GM23338 (cell line): ENCODE measurements around the gene HCN1.

Experiments
- CREB1 ChIP-seq: fragments of 250-450 bp; sonication (Bioruptor Pico); IDR thresholded peaks from 2 replicates; pipeline ENCODE4 v1.5.0; 2020; ENCODE audit warnings: low read depth, mild to moderate bottlenecking, moderate library complexity
- CTCF ChIP-seq, 2 experiments: fragments of 200-600 bp in 1 of 2; sonication (generic) in 1 of 2; conservative IDR thresholded peaks; 2 replicates each; pipeline versions ENCODE4 v1.5.1 to v1.6.1; 2016 to 2017; ENCODE audit warnings: antibody characterized with exemption in 2 of 2, low read depth in 2 of 2, mild to moderate bottlenecking in 2 of 2, moderate library complexity in 1 of 2
- ETS1 ChIP-seq: IDR thresholded peaks from 2 replicates; pipeline ENCODE4 v1.6.1; 2016; ENCODE audit warnings: antibody characterized with exemption
- EZH2 ChIP-seq: fragments of 200-600 bp; sonication (generic); IDR thresholded peaks from one replicate; pipeline ENCODE4 v1.8.0; 2017; ENCODE audit warnings: antibody characterized with exemption, mild to moderate bottlenecking, low read depth; ENCODE audit not compliant: unreplicated experiment
- JUNB ChIP-seq: IDR thresholded peaks from one replicate; pipeline ENCODE4 v1.6.1; 2016; ENCODE audit warnings: antibody characterized with exemption; ENCODE audit not compliant: unreplicated experiment
- POLR2AphosphoS5 ChIP-seq: IDR thresholded peaks from 2 replicates; pipeline ENCODE4 v1.6.1; 2016; ENCODE audit warnings: antibody characterized with exemption, low read depth
- REST ChIP-seq: IDR thresholded peaks from one replicate; pipeline ENCODE4 v1.6.1; 2018; ENCODE audit warnings: antibody characterized with exemption; ENCODE audit not compliant: unreplicated experiment
- ZNF462 ChIP-seq: fragments of 250-450 bp; sonication (Bioruptor Pico); IDR thresholded peaks from 2 replicates; pipeline ENCODE4 v1.5.0; 2020; ENCODE audit warnings: mild to moderate bottlenecking, moderate library complexity

GRCh38 chr5:45414620-45415573 is 281.3 kb downstream of the HCN1 start:
- TF ChIP-seq CREB1 (CRISPR knock-in tag) = no peak
- no peak for TF ChIP-seq EZH2
- TF ChIP-seq POLR2AphosphoS5 = no peak
- no peak for TF ChIP-seq CTCF (conservative IDR thresholded peaks at IDR 0.05; ENCODE audit: low read depth in 2 of 2)
- no peak for TF ChIP-seq ZNF462 (CRISPR knock-in tag)
- no peak for TF ChIP-seq REST
- no peak for TF ChIP-seq JUNB
- no peak for TF ChIP-seq ETS1
